ENCODE results near the gene IL2RA.

IL2RA gene

DNA sequence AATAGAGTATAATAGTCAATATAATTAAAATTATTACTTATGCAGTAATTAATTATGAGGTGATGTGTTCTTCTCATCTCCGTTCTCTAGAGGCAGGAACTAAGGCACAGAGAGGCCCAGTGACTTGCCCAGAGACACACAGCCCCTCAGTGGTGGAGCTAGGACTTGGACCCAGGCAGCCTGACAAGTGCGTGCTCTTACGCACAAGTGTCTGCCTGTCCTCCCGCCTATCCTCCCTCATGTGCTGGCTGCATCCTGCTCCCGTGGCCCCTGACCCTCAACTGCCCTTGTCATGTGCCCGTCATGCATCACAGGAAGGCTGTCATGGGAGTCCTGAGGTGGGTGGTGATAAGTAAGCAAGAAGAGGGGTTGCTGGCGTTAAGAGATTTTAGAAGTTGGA is 14.3 kb downstream of the IL2RA start:
- no peaks in the 10 kb centered on the region for H3K79me2 ChIP-seq (ENCODE audit: control insufficient read depth, insufficient read depth, low read length, poor library complexity)
- no CpG with 5 or more reads among the region's 7 CpGs for WGBS (ENCODE audit: extremely low coverage, insufficient coverage, insufficient read length)
- H2AK5ac ChIP-seq (ENCODE audit: low read length) = no peak overlapping the region
- no peak overlapping the region for H4K91ac ChIP-seq (ENCODE audit: low read depth, low read length)
- no peaks in the 10 kb centered on the region for H3K27me3 ChIP-seq (ENCODE audit: insufficient read depth, low read length)
- H3K27ac ChIP-seq (ENCODE audit: low read depth, low read length) = no peak overlapping the region
- H2AFZ ChIP-seq (ENCODE audit: insufficient read depth, low read length, poor library complexity) = no peak overlapping the region
- no peak overlapping the region for H3K9ac ChIP-seq (ENCODE audit: low read length)
- H3K79me1 ChIP-seq (ENCODE audit: low read length) = no peaks in the 10 kb centered on the region
- H3K4me3 ChIP-seq (ENCODE audit: low read depth, low read length) = no peak overlapping the region
- no peak overlapping the region for H2BK120ac ChIP-seq (ENCODE audit: insufficient read depth, low read length, poor library complexity)
- no peak overlapping the region for H4K12ac ChIP-seq (ENCODE audit: low read depth, low read length)
- H2BK12ac ChIP-seq (ENCODE audit: low read length) = no peak overlapping the region
- no peak overlapping the region for H3K4ac ChIP-seq (ENCODE audit: low read depth, low read length)
- H4K8ac ChIP-seq (ENCODE audit: low read depth, low read length) = no peak overlapping the region
- H3K14ac ChIP-seq (ENCODE audit: low read length) = no peak overlapping the region
- H3K4me2 ChIP-seq (ENCODE audit: low read length) = no peak overlapping the region
- H3K23ac ChIP-seq (ENCODE audit: low read length) = no peak overlapping the region
- no peak overlapping the region for H3K18ac ChIP-seq (ENCODE audit: low read length)
- H3K36me3 ChIP-seq (ENCODE audit: control insufficient read depth in 1 of 2, insufficient read depth in 2 of 2, low read length in 2 of 2) = no peaks in the 10 kb centered on the region
- DNase-seq = no peak
- H3K9me3 ChIP-seq (ENCODE audit: insufficient read depth, low read depth, low read length) = peaks cover 4% of the 10 kb centered on the region
- no peaks in the 10 kb centered on the region for H3K4me1 ChIP-seq (ENCODE audit: control insufficient read depth in 1 of 2, insufficient read depth in 2 of 2, low read length in 2 of 2)
- no peak overlapping the region for H2BK5ac ChIP-seq (ENCODE audit: low read depth, low read length, poor library complexity)

DNA sequence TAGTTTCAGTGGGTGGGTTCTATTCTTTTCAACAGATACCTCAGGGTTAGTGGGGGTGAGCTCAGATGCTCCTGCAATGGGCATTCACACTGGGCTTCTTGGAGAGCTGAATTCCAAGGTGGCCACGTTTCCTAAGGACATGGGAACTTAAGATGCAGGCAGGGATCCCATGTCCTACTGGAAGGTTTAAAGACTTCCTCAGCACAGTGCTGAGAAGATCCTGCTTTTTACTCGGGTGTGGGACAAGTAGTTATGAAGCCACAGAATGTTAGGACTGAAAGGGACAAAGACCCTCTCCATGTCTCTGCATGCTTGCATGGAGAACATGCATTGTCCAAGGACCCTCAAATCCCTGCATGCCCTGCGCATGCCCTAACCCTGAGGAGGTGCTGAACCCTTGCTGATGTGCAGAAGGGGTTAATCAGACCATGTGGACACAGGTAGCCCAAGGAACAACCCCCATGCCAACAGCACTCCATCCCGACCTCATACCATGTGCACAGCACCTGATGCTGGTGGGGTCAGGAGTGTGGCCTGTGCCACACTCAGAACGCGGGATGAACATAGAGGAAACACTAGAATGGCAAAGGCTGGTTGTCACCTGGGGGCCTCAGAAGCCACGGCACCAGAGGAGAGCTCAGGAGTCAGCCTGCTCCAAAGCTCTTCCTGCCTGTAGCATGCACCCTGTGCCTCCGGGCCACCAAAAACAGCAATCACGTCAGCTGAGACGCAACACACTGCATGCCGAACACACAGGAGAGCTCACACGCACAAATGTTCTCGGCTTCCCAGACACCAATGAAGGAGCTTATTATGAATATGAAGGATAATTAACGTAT is 15.2 kb downstream of the IL2RA start:
- no peak overlapping the region for H3K18ac ChIP-seq (ENCODE audit: low read length)
- no CpG with 5 or more reads among the region's 14 CpGs for WGBS (ENCODE audit: extremely low coverage, insufficient coverage, insufficient read length)
- H3K23ac ChIP-seq (ENCODE audit: low read length) = no peak overlapping the region

DNA sequence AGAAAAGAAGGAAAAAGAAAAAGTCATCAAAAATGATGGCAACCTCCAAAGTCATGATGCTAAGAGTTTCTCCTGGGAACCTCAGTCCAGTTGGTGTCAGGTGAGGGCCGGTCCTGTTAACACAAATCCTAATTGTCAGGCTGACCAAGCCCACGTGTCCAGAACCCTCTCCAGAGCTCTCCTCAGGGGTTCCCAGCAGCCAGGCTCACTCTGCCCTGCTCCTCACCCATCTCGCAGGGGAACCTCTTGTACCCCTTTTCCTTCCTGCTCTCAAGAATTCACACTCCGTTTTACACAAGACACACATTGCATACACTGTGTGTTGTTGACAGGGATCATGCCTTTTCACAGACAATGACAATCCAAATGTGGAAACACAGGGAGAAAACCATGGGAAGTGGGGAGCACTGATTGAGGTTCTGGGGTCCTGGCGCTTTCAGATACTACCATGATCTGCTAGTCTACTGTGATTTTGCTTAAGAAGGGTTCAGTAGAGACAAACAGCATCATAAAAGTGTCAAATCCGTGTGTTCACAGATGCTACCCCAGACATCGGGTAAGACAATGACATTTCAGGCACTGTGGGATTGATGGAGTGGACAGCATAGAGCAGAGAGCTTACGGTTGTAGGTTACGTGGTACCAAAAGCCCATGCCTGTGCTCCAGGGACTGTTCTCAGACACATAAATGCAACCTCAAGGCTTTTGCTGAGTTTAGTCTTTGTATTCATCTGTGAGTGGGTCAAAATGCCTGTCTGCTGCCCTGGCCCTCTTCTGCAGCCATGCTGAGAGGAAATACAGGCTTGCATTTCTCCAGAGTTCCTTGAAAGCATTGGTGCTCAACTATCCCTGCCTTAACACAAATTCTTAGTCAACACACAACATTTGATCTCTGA is 16.0 kb downstream of the IL2RA start:
- Histone ChIP-seq H3K27me3 (ENCODE audit: insufficient read depth, low read length) (no peaks in the 10 kb centered on the region), H3K27ac (ENCODE audit: low read depth, low read length) (no peak overlapping the region), H3K14ac (ENCODE audit: low read length) (no peak overlapping the region), H4K8ac (ENCODE audit: low read depth, low read length) (no peak overlapping the region), H3K23ac (ENCODE audit: low read length) (no peak overlapping the region), H3K4me1 (ENCODE audit: control insufficient read depth in 1 of 2, insufficient read depth in 2 of 2, low read length in 2 of 2) (no peaks in the 10 kb centered on the region), H3K9me3 (ENCODE audit: insufficient read depth, low read depth, low read length) (peaks cover 4% of the 10 kb centered on the region), H4K12ac (ENCODE audit: low read depth, low read length) (no peak overlapping the region), H4K91ac (ENCODE audit: low read depth, low read length) (no peak overlapping the region), H2AK5ac (ENCODE audit: low read length) (no peak overlapping the region), H3K79me2 (ENCODE audit: control insufficient read depth, insufficient read depth, low read length, poor library complexity) (no peaks in the 10 kb centered on the region), H2BK120ac (ENCODE audit: insufficient read depth, low read length, poor library complexity) (no peak overlapping the region), H2BK5ac (ENCODE audit: low read depth, low read length, poor library complexity) (no peak overlapping the region), H3K4me2 (ENCODE audit: low read length) (no peak overlapping the region), H3K36me3 (ENCODE audit: control insufficient read depth in 1 of 2, insufficient read depth in 2 of 2, low read length in 2 of 2) (no peaks in the 10 kb centered on the region), H2BK12ac (ENCODE audit: low read length) (no peak overlapping the region), H3K9ac (ENCODE audit: low read length) (no peak overlapping the region), H3K4me3 (ENCODE audit: low read depth, low read length) (no peak overlapping the region), H3K18ac (ENCODE audit: low read length) (no peak overlapping the region), H3K4ac (ENCODE audit: low read depth, low read length) (no peak overlapping the region), H3K79me1 (ENCODE audit: low read length) (no peaks in the 10 kb centered on the region), H2AFZ (ENCODE audit: insufficient read depth, low read length, poor library complexity) (no peak overlapping the region)
- no peak for DNase-seq
- WGBS (ENCODE audit: extremely low coverage, insufficient coverage, insufficient read length) = no CpG with 5 or more reads among the region's 9 CpGs

More for the DNA sequence above, 15.2 kb downstream of the IL2RA start:
- no peak overlapping the region for H2BK120ac ChIP-seq (ENCODE audit: insufficient read depth, low read length, poor library complexity)
- no peaks in the 10 kb centered on the region for H3K79me2 ChIP-seq (ENCODE audit: control insufficient read depth, insufficient read depth, low read length, poor library complexity)
- no peak overlapping the region for H3K4me2 ChIP-seq (ENCODE audit: low read length)
- no peak overlapping the region for H3K27ac ChIP-seq (ENCODE audit: low read depth, low read length)
- H3K4me1 ChIP-seq (ENCODE audit: control insufficient read depth in 1 of 2, insufficient read depth in 2 of 2, low read length in 2 of 2) = no peaks in the 10 kb centered on the region
- no peaks in the 10 kb centered on the region for H3K79me1 ChIP-seq (ENCODE audit: low read length)
- H2BK5ac ChIP-seq (ENCODE audit: low read depth, low read length, poor library complexity) = no peak overlapping the region
- no peak overlapping the region for H3K9ac ChIP-seq (ENCODE audit: low read length)
- no peak overlapping the region for H3K4me3 ChIP-seq (ENCODE audit: low read depth, low read length)
- H3K36me3 ChIP-seq (ENCODE audit: control insufficient read depth in 1 of 2, insufficient read depth in 2 of 2, low read length in 2 of 2) = no peaks in the 10 kb centered on the region
- H3K4ac ChIP-seq (ENCODE audit: low read depth, low read length) = no peak overlapping the region
- no peak overlapping the region for H3K14ac ChIP-seq (ENCODE audit: low read length)
- H4K91ac ChIP-seq (ENCODE audit: low read depth, low read length) = no peak overlapping the region
- no peak overlapping the region for H4K12ac ChIP-seq (ENCODE audit: low read depth, low read length)
- no peaks in the 10 kb centered on the region for H3K27me3 ChIP-seq (ENCODE audit: insufficient read depth, low read length)
- DNase-seq = no peak
- no peak overlapping the region for H2BK12ac ChIP-seq (ENCODE audit: low read length)
- no peak overlapping the region for H2AK5ac ChIP-seq (ENCODE audit: low read length)
- H3K9me3 ChIP-seq (ENCODE audit: insufficient read depth, low read depth, low read length) = peaks cover 4% of the 10 kb centered on the region
- no peak overlapping the region for H4K8ac ChIP-seq (ENCODE audit: low read depth, low read length)
- H2AFZ ChIP-seq (ENCODE audit: insufficient read depth, low read length, poor library complexity) = no peak overlapping the region

DNA sequence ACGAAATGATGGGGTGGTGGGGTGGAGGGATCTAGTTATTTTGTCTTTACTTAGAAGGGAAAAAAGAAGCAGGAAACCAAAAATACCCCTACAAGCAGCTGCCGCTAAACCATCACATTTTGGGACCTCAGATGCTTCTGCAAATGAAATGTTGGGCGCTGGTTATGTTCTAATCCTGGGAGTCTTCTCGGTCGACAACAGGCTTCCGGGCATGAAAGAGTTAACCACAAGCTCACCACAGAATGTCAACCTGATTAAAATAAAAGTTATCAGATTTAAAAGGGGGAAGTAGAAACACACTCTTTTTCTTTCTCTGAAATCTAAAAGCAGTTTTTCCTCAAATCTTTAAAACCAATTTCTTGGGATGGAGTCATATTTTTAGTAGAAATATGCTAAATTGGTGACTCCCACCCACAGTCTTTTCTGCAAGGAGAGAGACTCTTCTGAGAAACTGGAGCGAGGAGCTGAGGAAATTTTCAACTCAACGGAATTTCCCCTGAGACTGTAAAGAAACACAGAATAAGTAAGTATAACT is 16.8 kb downstream of the IL2RA start:
- H4K8ac ChIP-seq (ENCODE audit: low read depth, low read length) = no peak overlapping the region
- H3K36me3 ChIP-seq (ENCODE audit: control insufficient read depth in 1 of 2, insufficient read depth in 2 of 2, low read length in 2 of 2) = no peaks in the 10 kb centered on the region
- H4K91ac ChIP-seq (ENCODE audit: low read depth, low read length) = no peak overlapping the region
- no peak overlapping the region for H2BK12ac ChIP-seq (ENCODE audit: low read length)
- no CpG with 5 or more reads among the region's 8 CpGs for WGBS (ENCODE audit: extremely low coverage, insufficient coverage, insufficient read length)
- no peak overlapping the region for H3K18ac ChIP-seq (ENCODE audit: low read length)
- no peak overlapping the region for H3K27ac ChIP-seq (ENCODE audit: low read depth, low read length)
- H3K14ac ChIP-seq (ENCODE audit: low read length) = no peak overlapping the region
- no peak overlapping the region for H3K4ac ChIP-seq (ENCODE audit: low read depth, low read length)
- H2BK120ac ChIP-seq (ENCODE audit: insufficient read depth, low read length, poor library complexity) = no peak overlapping the region
- H2AK5ac ChIP-seq (ENCODE audit: low read length) = no peak overlapping the region
- H2BK5ac ChIP-seq (ENCODE audit: low read depth, low read length, poor library complexity) = no peak overlapping the region
- DNase-seq = no peak
- H3K4me3 ChIP-seq (ENCODE audit: low read depth, low read length) = no peak overlapping the region
- no peak overlapping the region for H3K4me2 ChIP-seq (ENCODE audit: low read length)
- H3K27me3 ChIP-seq (ENCODE audit: insufficient read depth, low read length) = no peaks in the 10 kb centered on the region
- H3K79me2 ChIP-seq (ENCODE audit: control insufficient read depth, insufficient read depth, low read length, poor library complexity) = no peaks in the 10 kb centered on the region
- no peaks in the 10 kb centered on the region for H3K4me1 ChIP-seq (ENCODE audit: control insufficient read depth in 1 of 2, insufficient read depth in 2 of 2, low read length in 2 of 2)
- H3K79me1 ChIP-seq (ENCODE audit: low read length) = no peaks in the 10 kb centered on the region
- H3K9ac ChIP-seq (ENCODE audit: low read length) = no peak overlapping the region
- H2AFZ ChIP-seq (ENCODE audit: insufficient read depth, low read length, poor library complexity) = no peak overlapping the region
- no peak overlapping the region for H3K23ac ChIP-seq (ENCODE audit: low read length)
- no peak overlapping the region for H4K12ac ChIP-seq (ENCODE audit: low read depth, low read length)
- H3K9me3 ChIP-seq (ENCODE audit: insufficient read depth, low read depth, low read length) = peaks cover 4% of the 10 kb centered on the region
